Measurements from ENCODE around the gene PSME2.

PSME2 gene

DNA sequence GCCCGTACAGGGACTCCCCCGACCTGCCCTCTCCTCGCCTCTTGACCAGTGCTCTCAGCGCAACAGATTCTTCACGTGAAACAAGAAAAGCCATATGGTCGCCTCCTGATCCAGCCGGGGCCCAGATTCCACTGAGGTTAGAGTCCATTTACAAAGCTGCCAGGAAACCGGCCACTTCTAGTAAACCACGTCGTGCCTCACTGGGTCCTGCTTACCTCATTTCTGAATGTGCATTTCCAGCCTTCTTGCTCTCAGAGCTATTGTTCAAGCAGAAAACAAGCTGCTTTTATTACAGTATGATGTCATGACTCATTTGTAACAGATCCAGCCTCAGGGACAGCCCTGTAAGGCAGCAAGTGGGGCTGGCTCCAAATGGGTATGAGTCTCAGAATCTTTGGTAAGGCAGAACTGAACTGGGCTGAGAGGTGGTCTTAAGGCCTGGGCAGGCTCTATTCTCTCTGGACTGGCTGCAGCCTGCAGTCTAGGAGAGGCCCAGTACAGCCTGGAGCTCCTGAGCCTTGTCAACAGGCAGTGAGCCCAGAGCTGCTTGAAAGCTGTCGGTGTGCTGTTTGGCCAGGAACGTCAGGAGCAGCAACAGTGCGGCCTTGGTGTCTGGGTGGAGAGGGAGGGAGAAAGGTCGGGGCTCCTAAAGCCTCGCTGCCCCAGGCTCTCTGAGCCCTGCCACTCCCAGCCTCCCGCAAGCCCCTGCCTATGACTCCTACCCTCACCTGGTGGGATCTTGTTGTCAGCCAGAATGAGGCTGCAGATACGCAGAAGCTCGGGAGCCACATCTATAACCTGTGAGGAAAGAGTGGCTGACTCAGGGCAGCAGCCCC is 33.8 kb upstream of the PSME2 start:
- DNase-seq (ENCODE audit: extremely low read depth in 1 of 2, low read depth in 1 of 2) = no peak

DNA sequence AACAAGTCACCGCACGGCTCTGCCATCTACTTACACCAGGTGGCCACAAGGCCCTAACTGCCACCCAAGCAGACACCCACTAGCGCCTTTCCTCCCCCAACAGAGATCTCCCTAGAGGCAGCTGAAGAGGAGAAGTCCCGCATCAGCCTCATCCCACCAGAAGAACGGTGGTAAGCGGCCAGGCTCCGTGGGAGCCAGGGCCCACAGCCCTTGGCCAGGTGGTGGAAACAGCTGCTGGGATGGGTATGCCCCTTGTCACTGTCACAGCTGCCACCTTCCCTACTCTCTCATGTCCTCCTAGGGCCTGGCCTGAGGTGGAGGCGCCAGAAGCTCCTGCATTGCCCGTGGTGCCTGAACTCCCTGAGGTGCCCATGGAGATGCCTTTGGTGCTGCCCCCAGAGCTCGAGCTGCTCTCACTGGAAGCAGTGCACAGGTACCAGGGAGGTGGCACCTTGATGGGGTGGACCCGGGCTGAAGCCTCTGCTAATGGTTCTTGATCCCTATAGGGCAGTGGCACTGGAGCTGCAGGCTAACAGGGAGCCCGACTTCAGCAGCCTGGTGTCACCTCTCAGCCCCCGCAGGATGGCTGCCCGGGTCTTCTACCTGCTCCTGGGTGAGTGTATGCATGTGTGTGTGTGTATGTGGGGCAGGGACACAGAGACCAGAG is 33.0 kb upstream of the PSME2 start:
- no peak for DNase-seq (ENCODE audit: extremely low read depth in 1 of 2, low read depth in 1 of 2)

DNA sequence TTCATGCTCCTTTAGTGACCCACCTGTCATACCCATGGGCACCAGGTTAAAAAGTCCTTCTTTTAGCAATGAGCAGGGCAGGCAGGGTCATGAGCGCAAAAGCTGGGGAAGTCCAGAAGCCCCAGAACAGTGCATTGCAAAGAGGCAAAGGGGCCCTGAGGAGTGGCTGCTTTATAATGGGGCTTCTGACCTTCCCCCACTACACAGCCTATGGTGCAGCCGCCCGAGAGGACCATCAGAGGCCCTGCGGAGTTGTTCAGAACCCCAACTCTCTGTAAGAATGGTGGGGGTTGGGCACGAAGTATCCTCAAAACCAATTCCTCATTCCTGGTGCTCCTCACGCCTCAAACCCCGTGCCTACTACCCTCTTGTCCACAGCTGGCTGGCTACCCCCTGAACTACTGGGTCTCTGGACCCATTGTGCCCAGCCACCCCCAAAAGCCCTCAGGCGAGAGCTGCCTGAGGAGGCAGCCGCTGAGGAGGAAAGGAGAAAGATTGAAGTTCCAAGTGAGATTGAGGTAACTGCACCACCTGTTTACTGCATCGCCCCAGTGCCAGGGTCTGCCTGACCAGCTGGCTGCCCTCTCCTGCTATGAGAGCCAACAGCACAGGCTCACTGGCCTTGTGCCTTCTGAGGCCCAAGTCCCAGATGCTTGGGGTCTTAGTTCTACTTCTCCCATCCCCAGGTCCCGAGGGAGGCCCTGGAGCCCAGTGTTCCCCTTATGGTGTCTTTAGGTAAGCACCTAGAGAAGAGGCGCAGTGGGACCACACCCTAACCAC is 32.2 kb upstream of the PSME2 start:
- DNase-seq (ENCODE audit: extremely low read depth in 1 of 2, low read depth in 1 of 2) = no peak

DNA sequence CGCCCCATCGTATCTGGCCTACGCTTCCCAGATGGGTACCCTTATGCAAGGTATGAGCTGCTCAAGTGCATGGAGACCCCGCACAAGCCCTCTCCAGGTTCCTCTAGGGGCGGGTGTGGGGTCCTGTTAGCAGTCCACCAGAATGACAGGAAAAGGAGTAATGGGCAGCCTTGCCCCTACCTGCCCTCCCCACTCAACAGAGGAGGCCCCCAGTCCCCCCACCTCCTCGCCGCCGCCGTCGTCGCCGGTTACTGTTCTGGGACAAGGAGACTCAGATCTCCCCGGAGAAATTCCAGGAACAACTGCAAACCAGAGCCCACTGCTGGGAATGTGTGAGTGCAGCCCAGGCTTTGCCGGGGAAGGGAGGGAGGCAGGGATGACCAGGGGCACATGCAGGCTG is 31.5 kb upstream of the PSME2 start:
- DNase-seq (ENCODE audit: extremely low read depth in 1 of 2, low read depth in 1 of 2) = no peak

GRCh38 chr14:24177041-24177825 is 30.8 kb upstream of the PSME2 start:
- DNase-seq (ENCODE audit: extremely low read depth in 1 of 2, low read depth in 1 of 2) = no peak

GRCh38 chr14:24176599-24176998 is 30.2 kb upstream of the PSME2 start:
- no peak for DNase-seq (ENCODE audit: extremely low read depth in 1 of 2, low read depth in 1 of 2)

DNA sequence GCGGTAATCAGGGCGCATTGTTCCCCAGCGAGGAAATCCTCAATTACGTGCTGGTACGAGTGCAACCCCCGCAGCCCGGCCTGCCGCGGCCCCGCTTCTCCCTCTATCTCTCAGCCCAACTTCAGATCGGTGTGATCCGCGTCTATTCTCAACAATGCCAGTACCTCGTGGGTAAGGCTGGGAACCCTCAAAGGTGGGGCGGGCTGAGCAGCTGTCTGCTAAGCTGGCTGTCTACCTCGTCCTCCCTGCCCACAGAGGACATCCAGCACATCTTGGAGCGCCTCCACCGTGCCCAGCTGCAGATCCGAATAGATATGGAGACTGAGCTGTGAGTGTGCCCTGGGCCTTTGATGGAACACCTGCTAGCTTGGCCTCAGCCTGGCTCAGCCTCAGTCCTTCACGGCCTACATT is 26.5 kb upstream of the PSME2 start:
- DNase-seq (ENCODE audit: extremely low read depth in 1 of 2, low read depth in 1 of 2) = no peak

DNA sequence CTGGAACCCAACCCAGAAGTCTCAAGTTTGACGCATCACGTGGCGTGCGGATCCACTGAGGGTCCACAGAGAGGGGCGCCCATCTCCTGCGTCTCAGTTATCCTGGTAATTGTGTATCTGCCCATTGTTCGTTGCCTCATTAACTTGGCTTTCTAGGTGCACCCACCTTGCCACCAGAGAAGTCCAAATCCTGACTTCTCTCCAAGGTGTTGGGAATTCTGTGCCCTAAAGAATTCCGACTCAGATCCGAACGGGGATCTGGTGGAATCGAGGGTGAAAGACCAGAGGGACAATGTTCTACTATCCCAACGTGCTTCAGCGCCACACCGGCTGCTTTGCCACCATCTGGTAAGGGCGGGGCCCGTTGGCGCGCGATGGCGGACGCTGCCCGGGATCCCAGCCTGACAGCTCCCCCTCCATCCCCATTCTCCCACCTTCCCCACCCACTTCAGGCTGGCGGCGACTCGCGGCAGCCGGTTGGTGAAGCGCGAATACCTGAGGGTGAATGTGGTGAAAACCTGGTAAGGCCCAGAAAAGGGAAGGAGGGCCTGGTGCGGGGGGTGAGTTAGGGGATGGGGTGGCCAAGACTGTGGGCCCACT is 26.0 kb upstream of the PSME2 start:
- DNase-seq (ENCODE audit: extremely low read depth in 1 of 2, low read depth in 1 of 2) = no peak

GRCh38 chr14:24171422-24172260 is 25.2 kb upstream of the PSME2 start, which contains the start of gene REC8:
TSS of gene REC8 (plus strand) at chr14:24172080. CDS start at chr14:24172553, 473 bp downstream.
- DNase-seq (ENCODE audit: extremely low read depth in 1 of 2, low read depth in 1 of 2) = peak; percentile 46 to 79

DNA sequence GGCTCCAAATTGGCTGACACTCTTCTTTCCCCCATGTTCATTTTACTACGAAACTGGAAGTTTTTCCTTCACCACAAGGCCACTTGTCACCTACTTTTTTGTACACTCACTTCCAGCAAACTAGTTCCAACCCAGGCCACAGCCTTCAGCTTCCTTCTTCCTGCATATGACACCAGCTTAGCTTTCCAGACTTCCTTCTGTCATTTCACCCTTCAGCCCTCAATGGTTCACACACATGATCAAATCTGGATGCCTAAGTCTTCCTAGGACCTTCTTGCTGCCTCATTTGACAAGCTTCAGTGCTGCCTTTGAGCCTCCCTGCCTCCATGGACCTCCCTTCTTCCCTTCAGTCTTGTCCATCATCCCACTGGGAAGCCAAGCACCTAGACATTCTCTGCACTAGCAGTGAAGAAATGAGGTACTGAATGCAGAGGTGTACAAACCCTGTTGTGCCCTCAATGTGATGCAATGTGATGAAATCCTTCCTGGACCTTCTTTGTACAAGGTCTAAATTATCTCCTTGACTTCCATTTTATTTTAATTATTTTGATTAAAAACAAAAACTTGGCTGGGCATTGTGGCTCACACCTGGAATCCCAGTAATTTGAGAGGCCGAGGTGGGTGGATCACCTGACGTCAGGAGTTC is 21.2 kb upstream of the PSME2 start:
- no peak for DNase-seq (ENCODE audit: extremely low read depth in 1 of 2, low read depth in 1 of 2)

DNA sequence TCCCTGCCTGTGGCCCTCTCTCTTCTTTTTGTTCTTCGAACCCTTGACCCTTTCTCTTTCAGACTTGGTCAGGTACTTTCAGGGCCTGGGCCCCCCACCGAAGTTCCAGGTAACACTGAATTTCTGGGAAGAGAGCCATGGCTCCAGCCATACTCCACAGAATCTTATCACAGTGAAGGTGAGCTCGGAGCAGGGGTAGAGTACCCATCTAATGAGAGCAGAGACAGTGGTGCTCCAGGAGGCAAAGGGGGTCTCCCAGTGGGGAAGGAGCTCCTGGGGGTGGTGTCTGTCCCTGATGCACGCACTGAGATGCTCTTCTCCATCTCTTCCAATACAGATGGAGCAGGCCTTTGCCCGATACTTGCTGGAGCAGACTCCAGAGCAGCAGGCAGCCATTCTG is 19.4 kb upstream of the PSME2 start:
- DNase-seq (ENCODE audit: extremely low read depth in 1 of 2, low read depth in 1 of 2) = no peak

- no peak for DNase-seq (ENCODE audit: extremely low read depth in 1 of 2, low read depth in 1 of 2)
These were observed 18.1 kb upstream of the PSME2 start for GRCh38 chr14:24164518-24164991.

DNA sequence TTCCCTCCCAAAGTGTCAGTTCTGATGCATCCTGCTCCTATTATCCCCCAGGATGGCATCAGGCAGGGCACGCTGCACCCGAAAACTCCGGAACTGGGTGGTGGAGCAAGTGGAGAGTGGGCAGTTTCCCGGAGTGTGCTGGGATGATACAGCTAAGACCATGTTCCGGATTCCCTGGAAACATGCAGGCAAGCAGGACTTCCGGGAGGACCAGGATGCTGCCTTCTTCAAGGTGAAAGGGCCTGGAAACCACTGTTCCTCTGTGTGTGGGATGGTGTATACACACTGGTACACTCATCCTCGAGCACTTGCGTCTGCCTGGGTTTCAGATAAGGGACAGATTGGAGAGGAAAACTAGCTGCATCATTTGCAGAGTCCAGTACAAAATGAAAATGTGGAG is 15.7 kb upstream of the PSME2 start:
- no peak for DNase-seq (ENCODE audit: extremely low read depth in 1 of 2, low read depth in 1 of 2)

DNA sequence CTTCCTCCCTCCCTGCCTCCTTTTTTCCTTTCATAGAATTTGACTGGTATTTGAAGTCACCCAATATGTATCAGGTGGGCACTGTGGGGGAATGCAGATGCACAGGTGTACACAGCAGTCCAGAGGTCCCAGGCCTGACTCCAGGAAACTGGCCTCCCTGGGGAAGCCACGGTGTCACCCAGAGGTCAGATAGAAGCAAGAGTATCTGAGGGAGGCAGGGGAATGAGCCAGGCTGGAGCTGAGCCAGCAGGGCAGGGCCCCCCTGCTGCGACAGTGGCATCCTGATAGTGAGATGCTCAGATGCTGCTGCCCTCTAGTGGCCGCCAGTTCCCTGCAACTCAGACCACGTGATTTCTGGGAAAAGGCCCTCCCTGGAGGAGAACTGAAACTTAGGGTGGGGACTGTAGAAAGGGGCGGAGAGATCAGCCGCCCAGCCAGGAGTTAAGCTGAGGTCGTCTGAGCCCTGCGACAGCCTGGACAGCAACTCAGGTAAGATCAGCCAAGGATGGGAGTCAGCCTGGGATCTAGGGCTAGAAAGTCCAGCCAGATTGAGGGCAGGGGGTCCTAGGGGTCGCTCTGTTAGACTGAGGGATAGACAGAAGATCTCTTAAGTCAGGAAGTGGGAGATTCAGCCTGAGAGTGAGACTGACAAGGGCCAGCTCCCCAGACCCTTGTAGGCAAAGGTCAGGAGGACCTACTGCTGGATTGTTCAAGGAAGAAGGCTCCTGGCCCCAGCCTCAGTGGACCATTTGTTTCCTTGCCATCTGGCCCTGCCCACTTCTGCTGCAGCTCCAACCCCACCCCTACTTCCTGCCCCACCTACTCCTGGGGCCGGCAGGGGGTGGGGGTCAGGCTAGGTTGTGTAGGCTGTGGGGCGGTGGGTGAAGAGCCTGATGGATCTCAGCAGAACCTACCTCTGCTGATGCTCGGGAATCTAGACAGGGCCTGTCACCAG is 14.7 kb upstream of the PSME2 start, which contains the start of gene IRF9:
TSS of gene IRF9 (plus strand) at position 416 of the 955 bp plus-strand sequence. CDS start 880 bp downstream, outside the sequence.
- peak; percentile 88 to 92 for DNase-seq (ENCODE audit: extremely low read depth in 1 of 2, low read depth in 1 of 2)

DNA sequence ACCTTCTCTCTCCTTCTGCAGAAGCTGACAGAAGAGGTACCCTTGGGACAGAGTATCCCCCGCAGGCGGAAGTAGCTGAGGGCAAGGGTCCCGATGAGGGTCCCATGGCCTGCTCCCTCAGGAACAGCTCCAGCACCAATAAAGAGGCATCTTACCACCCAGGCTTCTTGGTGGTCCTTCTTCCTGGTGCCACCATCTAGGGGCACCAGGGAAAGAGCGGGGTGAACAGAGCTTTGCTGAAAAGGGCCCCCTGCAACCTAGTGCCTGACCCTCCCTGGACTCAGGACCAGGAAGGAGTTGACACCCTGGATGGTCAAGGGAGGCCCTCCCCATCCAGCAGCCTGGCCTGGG is 14.1 kb upstream of the PSME2 start:
- DNase-seq (ENCODE audit: extremely low read depth in 1 of 2, low read depth in 1 of 2) = no peak

- no peak for DNase-seq (ENCODE audit: extremely low read depth in 1 of 2, low read depth in 1 of 2)
These were observed 13.5 kb upstream of the PSME2 start for GRCh38 chr14:24159777-24160498.

DNA sequence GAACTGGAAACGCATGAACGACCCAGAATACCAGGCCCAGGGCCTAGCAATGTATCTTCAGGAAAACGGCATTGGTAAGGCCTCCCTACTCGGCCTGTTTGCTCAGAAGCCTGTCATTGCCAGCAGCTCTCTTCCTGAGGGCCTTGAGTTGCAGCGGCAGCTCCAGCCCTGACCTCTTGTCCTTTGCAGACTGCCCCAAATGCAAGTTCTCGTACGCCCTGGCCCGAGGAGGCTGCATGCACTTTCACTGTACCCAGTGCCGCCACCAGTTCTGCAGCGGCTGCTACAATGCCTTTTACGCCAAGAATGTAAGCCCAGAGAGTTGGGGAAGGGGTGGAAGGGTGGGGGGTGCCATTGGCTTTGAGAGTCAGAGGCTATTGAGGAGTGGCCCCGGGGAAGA is 10.9 kb upstream of the PSME2 start:
- DNase-seq (ENCODE audit: extremely low read depth in 1 of 2, low read depth in 1 of 2) = no peak
